GM21529 (cell line): ENCODE results near the gene KCNJ1.

Source experiments
- ATAC-seq: cut with Tn5 transposase; IDR thresholded peaks from one replicate; pipeline ENCODE4 v1.9.1; 2021; ENCODE audit not compliant: unreplicated experiment

KCNJ1 gene

DNA sequence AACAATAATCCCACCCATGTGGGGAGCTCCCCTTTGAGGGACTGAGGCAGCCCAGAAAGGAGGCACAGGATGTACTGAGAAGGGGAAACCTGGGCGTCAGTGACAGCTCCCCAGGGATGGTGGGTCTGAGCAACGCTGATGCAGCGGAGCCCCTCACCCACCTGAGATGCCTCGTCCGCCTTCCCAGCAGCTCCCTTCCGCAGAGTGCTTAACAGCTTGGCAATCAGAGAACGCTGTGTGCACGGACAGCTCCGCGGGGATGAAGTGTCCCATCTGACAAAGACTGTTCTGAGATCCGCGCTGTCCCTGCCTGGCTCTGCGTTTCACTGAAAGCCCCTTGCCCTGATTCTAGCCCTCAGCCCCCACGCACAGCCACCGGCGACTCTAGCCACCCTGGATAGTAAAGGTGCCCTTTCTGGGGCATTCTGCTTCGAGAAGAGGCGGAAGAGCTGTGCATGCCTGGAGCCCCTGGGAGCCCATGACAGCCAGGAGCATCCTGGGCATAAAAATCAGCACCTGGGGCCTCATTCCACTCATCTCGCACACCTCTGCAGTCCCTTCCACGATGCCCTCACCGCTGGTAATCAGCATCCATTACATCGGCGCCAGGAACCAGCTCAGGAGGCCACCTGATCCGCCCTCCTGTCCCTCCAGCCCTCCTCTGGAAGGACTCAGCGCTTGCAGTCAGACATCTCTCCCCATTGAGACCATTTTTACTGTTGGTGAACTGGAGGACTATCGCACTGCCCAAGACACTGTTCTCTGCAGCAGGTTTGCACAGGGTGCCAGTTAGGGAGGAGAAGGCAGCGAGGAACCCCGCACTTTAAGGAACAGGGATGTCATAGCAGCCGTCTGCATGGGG, 34.8 kb upstream of the KCNJ1 start:
- ATAC-seq = no peak

DNA sequence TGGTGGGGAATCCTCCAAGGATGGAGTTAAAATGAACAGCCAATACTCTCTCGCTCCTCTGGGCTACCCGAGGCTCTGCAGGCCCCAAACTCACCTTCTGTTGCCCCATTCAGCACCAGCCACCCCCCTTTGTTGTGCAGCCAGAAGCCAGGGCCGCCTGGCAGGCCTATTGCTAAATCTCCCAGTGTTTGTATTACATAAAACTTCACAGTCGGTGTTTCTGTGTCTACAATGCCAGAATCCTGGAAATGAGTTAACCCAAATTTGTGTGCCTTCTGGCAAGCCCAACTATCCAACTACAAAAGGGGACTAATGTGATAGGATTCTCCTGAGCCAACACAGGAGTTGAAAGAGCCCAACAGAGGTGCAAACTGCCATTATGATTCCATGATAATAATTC, 33.4 kb upstream of the KCNJ1 start:
- no peak for ATAC-seq

DNA sequence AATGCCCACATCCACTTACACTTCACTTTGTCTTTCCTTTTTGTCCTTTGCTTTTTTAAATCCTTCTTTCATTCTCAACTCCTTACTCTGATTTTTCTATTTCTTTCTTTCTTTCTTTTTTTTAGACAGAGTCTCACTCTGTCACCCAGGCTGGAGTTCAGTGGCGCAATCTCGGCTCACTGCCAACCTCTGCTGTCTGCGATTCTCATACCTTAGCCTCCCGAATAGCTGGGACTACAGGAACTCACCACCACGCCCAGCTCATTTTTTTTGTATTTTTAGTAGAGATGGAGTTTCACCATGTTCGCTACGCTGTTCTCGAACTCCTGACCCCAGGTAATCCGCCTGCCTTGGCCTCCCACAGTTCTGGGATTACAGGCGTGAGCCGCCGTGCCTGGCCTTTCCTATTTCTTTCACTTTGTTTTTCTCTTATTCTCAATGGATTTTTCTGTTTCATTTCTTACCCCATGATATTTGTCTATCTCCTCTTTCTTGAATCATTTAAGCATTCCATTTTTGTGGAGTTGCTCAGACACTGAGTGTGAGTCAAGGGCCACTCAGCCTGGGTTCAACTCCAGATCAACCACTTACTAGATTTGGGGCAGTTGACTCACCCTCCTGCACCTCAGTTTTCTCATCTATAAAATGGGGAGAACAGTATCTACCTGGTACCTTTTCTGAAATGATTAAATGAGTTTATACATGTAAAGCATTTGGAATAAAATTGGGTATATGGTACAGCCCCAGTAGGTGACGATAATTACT, 31.7 kb upstream of the KCNJ1 start:
- no peak for ATAC-seq

DNA sequence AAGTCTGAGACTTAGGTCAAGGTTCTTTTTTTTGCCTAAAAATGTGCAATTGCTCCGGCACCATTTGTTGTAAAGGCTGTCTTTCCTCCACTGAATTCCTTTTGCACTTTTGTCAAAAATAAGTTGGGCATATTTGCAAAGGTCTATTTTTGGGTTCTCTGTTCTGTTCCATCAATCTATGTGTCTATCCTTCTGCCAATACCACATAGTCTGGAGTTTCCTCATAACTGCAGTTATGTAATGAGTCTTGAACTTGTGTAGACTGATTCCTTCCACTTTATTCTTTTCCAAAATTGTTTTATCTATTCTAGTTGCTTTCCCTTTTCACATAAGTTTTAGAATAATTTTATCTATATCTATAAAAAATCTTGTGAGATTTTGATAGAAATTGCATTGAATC, 30.7 kb upstream of the KCNJ1 start:
- ATAC-seq = no peak

DNA sequence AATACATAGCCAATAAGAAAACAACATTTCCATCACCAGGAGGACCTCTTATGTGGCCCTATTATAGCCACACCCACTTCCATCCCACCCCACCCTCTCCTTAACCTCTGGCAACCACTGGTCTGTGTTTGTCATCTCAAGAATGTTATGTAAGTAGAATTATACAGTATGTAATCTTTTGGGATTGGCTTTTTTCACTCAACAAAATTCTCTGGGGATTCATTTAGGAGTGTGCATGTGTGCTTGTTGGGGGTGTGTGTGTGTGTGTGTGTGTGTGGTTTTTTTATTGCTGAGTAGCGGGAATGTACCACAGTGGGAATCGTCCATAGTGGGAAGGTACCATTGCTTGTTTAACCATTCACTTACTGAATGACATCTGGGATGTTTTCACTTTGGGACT, 29.3 kb upstream of the KCNJ1 start:
- no peak for ATAC-seq

DNA sequence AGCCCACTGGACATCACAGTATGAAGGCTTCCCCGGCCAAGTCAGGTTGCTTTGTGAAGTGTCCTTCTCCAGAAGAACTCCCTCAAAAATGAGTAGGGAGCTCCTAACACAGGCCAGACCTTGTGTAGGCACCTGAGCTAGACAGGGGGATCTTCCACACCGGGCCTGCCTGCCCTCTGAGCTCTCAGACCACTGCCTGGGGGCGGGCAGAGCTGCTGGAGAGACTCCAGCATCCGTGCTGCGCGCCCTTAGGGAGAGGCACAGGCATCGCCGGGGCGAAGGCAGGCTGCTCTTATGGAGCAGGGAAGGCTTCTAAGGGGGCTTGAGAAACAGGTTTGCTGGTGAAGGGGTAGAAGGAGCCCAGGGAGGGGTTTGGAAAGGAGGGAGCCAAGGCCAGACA, 28.4 kb upstream of the KCNJ1 start:
- no peak for ATAC-seq

DNA sequence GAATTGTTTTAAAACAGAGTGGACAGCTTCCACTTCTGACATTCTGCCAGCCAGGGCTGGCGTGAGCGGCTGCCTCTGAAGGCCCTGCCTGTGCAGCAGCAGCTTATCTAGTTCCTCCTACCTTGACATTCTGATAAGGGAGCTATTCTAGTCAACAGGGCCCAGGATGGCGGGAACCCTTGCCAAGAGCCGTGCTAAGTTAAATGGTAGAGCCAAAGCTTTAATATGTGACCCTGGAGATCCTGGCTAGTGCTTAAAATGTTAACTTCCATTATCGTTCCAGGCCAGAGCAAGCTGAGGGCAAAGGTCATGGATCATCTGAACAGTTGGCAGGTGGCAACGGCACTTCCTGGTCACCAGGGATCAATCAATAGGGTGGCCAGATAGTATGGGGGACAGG, 27.6 kb upstream of the KCNJ1 start:
- ATAC-seq = no peak

DNA sequence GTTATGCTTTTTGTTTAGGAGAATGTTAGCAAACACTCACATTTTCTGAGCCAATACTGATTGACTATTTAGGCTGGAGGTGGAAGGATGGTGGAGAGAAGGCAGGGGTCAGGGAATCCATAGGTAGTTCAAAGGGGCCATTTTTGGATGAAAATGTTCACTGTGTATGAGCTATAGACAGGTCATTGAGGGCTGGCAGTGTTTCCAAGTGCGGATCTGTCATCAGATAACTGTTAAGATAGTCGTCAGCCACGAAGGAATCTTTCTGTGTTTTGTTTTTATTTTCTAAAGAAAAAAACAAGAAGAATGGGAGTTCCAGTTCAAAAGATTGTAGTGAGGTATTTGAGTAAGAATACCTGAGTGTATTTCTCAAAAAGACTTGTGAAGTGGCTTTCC, 27.2 kb upstream of the KCNJ1 start:
- no peak for ATAC-seq

DNA sequence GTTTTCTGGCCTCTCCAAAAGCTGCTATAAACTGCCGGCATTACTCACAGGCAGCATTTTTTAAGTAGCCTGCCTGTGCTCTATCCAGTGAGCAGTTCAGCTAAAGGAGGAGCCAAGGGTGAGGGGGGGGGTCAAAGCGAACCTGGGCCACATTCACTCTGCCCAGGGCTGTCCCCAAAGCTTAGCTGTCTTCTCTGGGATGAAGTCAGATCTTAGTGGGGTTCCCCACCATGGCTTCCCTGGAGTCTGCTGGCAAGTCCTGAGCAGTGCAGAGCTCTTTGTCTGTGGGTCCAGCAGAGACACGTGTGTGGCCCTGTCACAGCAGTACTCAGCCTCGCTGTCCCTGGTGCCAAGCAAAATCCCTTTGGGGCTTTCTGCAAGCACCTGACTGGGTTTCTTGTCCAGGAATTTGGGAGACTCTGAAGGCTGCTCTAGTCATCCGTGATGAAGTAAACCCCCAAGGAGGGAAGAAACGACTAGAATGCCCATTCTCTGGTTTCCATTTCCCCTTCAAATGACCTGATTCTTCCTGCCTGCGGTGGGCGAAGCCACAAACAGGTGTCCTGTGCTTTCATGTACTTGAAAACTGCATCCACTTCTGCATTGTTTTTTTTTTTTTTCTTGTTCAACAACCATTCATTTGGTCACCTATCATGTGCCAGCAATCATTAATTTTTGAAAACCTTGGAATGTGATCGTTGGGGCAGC, 26.6 kb upstream of the KCNJ1 start:
- peak; percentile 82 for ATAC-seq

DNA sequence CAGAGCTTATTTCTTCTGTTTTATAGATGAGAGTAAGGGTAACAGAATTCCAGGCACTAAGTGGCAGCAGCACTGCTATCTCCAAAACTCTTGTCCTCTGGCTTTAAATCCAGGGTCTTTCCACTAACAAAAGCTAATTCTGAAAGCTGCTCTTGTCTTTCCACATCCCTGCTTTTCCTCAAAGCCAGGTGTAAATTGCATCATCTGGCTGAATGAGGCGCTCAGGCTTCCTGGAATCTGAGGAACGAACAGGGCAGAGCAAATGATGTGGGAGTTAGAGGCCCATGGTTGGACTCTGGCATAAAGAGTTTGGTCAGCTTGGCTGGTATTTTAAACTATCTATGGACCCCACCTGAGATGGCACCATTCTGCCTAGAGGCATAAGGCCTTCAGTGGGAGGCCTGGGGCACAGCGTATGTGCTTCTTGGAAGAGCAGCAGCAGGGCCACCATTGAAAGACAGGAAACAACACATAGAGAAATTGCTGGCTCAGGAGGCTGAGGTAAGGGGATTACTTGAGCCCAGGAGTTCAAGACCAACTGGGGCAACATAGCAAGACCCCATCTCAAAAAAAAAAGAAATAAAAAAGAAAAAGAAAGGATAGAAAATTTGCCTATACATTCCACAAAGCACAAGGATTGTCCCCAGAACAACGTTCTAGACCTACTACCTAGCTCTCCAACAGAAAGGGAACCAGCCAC, 25.9 kb upstream of the KCNJ1 start:
- no peak for ATAC-seq

DNA sequence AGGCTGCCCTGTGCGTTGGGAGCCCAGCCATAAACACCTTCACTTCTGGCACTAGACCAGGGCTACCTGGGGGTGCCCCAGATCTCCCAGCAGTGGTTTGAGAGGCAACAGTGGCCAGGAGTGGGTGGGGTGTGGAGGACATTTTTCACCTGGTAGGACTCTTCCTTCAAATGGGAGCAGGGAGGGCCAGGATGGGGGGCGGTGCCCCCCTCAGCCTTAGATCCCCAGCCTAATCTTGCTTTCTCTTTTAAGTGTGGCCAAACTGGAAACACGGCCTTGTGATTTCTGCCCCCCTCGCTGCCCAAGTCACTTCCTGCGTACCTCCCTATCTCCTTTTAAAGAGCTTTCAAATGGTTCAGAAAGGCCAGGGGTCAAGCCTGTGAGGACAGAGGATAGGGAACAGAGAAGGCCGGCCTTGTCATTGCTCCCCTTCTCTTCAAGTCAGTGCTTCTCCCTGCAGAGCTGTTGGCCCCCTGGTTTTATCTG, 24.9 kb upstream of the KCNJ1 start:
- no peak for ATAC-seq

DNA sequence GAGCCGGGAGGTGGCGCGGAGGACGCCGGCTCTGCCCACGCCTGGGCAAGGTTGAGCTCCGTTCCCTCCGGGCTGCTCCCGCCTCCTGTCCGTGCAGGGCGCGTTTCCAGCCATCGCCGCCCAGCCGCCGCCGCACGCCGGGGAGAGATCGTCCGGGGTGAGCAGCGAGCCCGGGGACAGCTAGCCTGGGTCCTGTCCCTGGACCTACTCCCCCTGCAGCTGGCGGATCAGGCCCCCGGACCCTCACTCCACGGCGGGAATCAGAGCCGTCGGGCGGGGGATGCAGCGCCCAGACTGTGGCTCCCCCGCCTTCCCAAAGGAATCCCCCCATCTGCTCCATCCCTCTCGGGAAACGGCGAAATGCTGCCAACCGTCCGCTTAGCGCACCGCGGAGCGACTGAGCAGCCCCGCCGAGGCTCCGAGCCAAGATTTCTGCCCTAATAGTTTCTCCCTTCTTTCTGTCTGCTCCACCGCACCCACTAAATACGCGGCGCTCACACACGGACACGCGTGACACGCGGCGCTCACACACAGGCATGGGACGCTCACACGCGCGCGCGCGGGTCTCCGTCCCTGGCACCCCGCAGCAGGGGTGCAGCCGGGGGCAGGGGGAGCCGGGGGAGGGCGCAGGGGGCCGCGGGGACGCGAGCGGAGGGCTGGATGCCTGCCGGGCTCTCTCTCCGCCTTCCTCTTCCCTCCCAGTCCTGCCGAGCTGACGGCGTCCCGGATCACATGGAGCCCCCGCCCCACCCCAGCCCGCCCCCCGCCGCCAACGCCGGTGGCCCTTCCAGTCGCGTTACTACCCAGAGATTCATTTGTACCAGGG, 23.7 kb upstream of the KCNJ1 start, which contains the start of gene KCNJ5:
TSS of gene KCNJ5 (plus strand) at position 814 of the 826 bp plus-strand sequence. CDS start 19,918 bp downstream, outside the sequence.
- no peak for ATAC-seq

DNA sequence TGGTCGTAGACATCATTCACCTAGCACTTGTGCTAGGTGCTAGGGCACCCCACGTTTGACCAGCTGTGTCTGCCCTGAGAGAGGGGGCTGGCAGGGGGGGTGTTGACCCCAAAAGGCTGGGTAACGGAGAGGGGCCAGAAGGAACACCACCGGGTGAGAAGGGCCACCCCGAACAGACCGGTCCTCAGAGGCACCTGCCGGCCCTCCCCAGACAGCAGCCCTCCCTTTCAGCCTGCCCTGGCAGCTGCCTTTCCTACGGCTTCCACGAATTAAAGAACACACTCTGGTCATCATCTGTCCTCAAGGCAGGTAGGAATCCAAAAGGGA, 23.1 kb upstream of the KCNJ1 start:
- ATAC-seq = no peak

DNA sequence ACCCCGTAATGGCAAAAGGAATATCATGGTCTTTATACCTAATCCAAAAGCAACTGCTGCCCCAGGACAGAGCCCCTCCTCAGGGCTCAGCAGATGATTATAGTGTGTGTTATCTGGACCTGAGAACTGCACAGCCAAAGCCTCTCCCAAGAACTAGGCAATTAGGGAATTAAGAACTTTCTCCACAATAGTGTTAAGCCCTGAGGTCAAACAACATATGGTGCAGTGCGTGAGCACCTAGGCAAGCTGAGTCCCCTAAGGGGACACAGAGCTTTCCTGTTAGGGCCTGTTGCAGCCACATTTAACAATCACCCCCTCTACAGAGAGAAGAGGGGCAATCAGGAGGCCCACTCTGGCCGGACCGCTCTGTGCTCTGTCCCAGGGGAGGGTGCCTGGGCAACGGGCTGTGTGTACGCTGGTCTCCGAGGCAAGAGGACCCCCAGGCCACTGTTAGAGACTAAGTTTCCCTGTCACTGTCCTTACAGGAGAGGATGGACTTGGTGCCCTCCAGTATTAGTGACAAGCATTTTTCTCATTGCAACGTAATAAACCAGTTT, 22.6 kb upstream of the KCNJ1 start:
- ATAC-seq = no peak

DNA sequence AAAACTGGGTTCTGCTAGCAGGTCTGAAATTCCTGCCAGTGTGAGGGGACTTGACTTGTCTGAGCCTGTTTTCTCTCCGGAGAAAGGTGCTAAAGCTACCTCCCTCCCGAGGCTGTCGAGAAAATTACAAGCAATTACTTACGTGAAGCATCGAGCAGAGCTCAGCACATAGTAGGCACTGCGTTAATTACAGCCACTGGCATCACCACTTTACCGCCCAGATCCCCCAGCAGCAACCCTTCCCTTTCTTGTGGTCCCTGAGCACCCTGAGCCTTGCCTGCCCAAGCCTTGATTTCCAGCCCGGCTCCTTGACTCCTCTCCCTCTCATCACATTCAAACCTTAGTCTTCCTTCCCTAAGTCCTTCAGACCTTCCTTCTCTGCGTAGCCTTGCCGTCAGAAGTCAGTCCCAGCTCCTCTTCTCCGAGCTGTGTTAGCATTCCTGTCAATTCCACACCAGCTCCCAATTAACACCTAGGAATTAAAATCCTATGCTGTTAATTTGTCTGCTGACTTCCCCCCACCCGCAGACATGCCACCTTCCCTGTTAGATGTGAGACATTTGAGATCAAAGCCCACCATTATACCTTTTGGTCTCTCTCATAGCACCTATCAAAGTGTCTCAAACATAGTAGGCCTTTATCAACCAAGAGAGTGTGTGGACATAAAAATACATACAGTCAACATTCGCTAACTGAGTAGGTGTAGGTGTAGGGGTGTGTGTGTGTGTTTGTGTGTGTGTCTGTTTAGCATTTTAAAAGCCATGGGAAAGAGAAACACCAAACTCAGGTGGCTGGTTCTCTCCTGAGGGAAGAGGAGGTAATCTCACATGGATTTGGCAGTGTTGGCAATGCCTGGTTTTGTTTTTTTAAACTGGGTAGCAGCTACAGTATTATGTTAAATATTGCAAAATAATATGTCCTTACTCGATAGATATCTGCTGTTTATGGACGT, 21.2 kb upstream of the KCNJ1 start:
- ATAC-seq = no peak

DNA sequence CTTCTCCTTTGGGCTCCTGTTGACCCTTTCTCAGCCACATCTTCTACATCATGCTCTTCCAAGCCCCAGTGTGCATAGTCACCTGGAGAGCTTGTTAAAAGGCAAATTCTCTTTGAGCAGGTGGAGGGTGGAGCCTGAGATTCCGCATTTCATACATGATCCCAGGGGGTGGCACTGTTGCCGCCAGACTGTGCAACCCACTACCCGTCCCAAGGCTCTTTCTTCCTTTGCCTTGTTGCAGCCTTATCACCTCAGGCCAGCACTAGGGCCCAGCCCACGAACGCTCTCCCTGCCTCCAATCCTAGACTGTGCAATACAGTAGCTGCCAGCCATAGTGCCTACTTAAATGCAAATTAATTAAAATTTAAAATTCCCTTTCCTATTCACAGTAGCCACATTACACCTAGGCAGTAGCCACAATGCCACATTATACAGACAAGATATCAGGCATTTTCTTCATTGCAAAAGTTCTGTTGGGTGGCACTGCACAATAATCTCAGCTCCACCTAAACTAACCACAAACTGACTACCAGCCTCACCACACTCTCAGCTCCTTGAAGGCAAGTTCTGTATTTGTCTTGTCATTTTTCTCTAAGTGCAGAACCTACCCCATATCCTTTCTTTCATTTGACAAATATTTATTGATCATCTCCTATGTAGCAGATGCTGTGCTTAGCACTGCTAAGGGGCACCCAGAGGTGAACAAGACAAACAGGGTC, 19.5 kb upstream of the KCNJ1 start:
- ATAC-seq = no peak

DNA sequence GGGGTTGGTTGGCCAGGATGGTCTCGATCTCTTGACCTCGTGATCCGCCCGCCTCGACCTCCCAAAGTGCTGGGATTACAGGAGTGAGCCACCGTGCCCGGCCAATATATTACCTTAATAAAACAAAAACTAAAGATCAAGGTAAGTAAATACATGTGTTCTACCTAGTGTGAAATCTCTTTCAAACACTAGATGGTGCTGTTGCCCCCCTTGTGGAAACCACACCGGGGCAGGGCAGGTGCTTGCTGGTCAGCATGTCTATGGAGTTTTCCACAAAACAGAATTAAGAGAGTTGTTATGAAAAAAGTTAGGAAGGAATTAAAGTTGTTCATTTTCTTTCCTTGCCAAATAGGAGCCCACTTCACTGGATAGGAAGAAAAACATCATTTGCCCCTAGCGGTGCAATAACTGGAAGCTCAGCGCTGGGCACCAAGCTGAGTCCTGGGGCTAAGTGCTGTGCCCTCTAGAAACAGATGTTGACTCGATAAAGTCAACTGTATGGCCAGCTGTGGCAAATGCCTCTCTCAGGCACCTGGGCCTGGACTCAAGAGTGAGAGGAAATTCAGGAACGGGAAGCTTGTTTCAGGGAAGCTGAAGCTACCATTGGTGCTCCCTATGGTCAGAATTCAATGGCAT, 17.7 kb upstream of the KCNJ1 start:
- ATAC-seq = peak; percentile 92

DNA sequence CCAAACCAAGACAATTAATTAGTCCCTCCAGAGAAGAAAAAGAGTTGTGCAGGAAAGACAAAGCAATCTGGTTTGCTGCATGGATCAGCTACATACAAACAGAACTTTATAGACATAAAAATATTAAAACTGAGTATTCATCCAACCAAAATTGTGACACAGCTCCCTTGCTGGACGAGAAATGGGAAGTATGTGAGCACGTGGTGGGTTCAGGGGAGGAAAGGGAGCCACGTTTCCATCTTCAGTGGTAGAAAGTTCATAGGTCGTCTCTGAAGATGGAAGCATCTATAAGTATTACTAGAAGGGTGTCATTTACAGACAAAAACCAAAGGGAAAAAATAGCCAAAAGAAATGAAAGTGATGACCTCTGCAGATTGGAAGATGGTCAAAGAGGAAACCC, 17.0 kb upstream of the KCNJ1 start:
- ATAC-seq = no peak
